Activated CD4-positive, alpha-beta T cell treated with anti-CD3 and anti-CD28 coated beads, Interleukin-10, Interleukin-2, amounts not matched to agents 100 ng/mL and 50 ng/mL, durations not matched to agents 16 hours and 8 hours (primary cell): ENCODE data around the gene TMEM270.

ENCODE experiments used
- DNase-seq: peaks from one replicate; pipeline ENCODE4 v3.0.0-alpha.2; 2020

The TMEM270 gene

GRCh38 chr7:73909051-73909941, 48.3 kb downstream of the TMEM270 start:
- DNase-seq = no peak

- DNase-seq = no peak
Observed at GRCh38 chr7:73909996-73910395, 49.0 kb downstream of the TMEM270 start.

GRCh38 chr7:73912223-73912622, 51.3 kb downstream of the TMEM270 start:
- no peak for DNase-seq
